Fibroblast of pulmonary artery (primary cell): ENCODE results near the gene MEIS2.

Source experiments
- DNase-seq: peaks from one replicate; pipeline ENCODE4 v3.0.0-alpha.2; 2010; ENCODE audit warnings: low read depth
- H3K4me3 ChIP-seq: replicated peaks from 2 replicates; pipeline ENCODE4 v1.5.1; 2011; ENCODE audit warnings: low read depth, mild to moderate bottlenecking, control low read depth, low read length, moderate library complexity
- CTCF ChIP-seq: IDR thresholded peaks from 2 replicates; pipeline ENCODE4 v1.5.1; 2011; ENCODE audit warnings: mild to moderate bottlenecking, control low read depth, low read length, inconsistent platforms; ENCODE audit errors: missing control alignments

The MEIS2 gene

GRCh38 chr15:36883713-36884517, 216.4 kb downstream of the MEIS2 start:
- peak overlapping the region; percentile 56 for H3K4me3 ChIP-seq
- DNase-seq = peak; percentile 94
- TF ChIP-seq CTCF = peak; percentile 81

GRCh38 chr15:36882487-36883131, 217.7 kb downstream of the MEIS2 start:
- TF ChIP-seq CTCF = no peak
- DNase-seq = no peak
- H3K4me3 ChIP-seq = peak overlapping the region; percentile 56

DNA sequence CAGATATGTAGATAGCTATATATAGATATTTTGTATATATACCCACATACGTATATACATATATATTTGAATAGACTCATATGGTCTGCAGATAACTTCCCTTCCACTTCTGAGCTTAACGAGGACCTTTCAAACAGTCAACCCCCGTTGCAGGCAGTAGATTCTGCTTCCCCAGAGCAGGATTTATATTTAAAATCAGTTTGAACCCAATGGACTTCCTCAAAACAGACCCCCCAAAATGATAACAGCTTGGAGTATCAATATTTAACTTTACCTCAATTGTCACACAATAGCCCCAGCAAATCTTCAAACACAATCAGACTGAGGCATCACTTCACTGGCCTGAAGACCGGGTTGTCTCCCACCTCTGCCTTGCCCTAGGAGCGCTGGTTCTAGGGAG, 218.3 kb downstream of the MEIS2 start:
- peak overlapping the region; percentile 56 for H3K4me3 ChIP-seq
- TF ChIP-seq CTCF = no peak

GRCh38 chr15:36881516-36881915, 218.8 kb downstream of the MEIS2 start:
- no peak for TF ChIP-seq CTCF
- H3K4me3 ChIP-seq = no peak overlapping the region
- DNase-seq = no peak

More for the DNA sequence above, 218.3 kb downstream of the MEIS2 start:
- DNase-seq = no peak

- no peak for DNase-seq
- H3K4me3 ChIP-seq = no peak overlapping the region
Observed at GRCh38 chr15:36880913-36881460, 219.4 kb downstream of the MEIS2 start.

GRCh38 chr15:36880224-36880912, 220.0 kb downstream of the MEIS2 start:
- H3K4me3 ChIP-seq = no peak overlapping the region
- no peak for TF ChIP-seq CTCF
- no peak for DNase-seq

More at GRCh38 chr15:36880913-36881460, 219.4 kb downstream of the MEIS2 start:
- no peak for TF ChIP-seq CTCF
